HG03025 (cell line): ENCODE results near the gene CYREN.

Experiments
- ATAC-seq: cut with Tn5 transposase; IDR thresholded peaks from one replicate; pipeline ENCODE4 v1.9.1; 2021; ENCODE audit warnings: mild to moderate bottlenecking, moderate library complexity; ENCODE audit not compliant: unreplicated experiment, low FRiP score

CYREN gene

GRCh38 chr7:135197906-135198655 is 27.6 kb upstream of the CYREN start:
- ATAC-seq: no peak

GRCh38 chr7:135197343-135197742 is 26.8 kb upstream of the CYREN start:
- no peak for ATAC-seq

- ATAC-seq: no peak
Observed at GRCh38 chr7:135195968-135196629, 25.6 kb upstream of the CYREN start.

GRCh38 chr7:135195156-135195555 is 24.6 kb upstream of the CYREN start:
- ATAC-seq: no peak

- no peak for ATAC-seq
Observed at GRCh38 chr7:135194494-135195095, 24.1 kb upstream of the CYREN start.

GRCh38 chr7:135193615-135194081 is 23.1 kb upstream of the CYREN start:
- ATAC-seq: no peak

- ATAC-seq: no peak
Observed at GRCh38 chr7:135192914-135193536, 22.5 kb upstream of the CYREN start.

GRCh38 chr7:135190703-135191102 is 20.2 kb upstream of the CYREN start:
- ATAC-seq: no peak

- ATAC-seq: no peak
Observed at GRCh38 chr7:135189961-135190360, 19.5 kb upstream of the CYREN start.

GRCh38 chr7:135189221-135189662 is 18.7 kb upstream of the CYREN start:
- no peak for ATAC-seq

- ATAC-seq: no peak
Observed at GRCh38 chr7:135188298-135188984, 17.9 kb upstream of the CYREN start.

- no peak for ATAC-seq
Observed at GRCh38 chr7:135186841-135187253, 16.3 kb upstream of the CYREN start.

- ATAC-seq: no peak
Observed at GRCh38 chr7:135186261-135186540, 15.7 kb upstream of the CYREN start.

- ATAC-seq: no peak
Observed at GRCh38 chr7:135185471-135186260, 15.2 kb upstream of the CYREN start.

- no peak for ATAC-seq
Observed at GRCh38 chr7:135184254-135184841, 13.8 kb upstream of the CYREN start.

- ATAC-seq: no peak
Observed at GRCh38 chr7:135183478-135183877, 13.0 kb upstream of the CYREN start.

- ATAC-seq: no peak
Observed at GRCh38 chr7:135181929-135182678, 11.6 kb upstream of the CYREN start.

- ATAC-seq: no peak
Observed at GRCh38 chr7:135181261-135181928, 10.9 kb upstream of the CYREN start.
